ENCODE data around the gene DNAJC28.

GRCh38 chr21:33505833-33506232 lies 14.3 kb upstream of the DNAJC28 start:
- TF ChIP-seq FOXP2 (optimal IDR thresholded peaks at IDR 0.05; ENCODE audit: borderline replicate concordance, extremely low read depth, extremely low read length, insufficient read depth) (no peak), TAF1 (IDR thresholded peaks at IDR 0.05; ENCODE audit: borderline replicate concordance, insufficient read depth, low read length) (no peak), SIN3A (IDR thresholded peaks at IDR 0.05; ENCODE audit: borderline replicate concordance, insufficient read depth, low read length) (no peak), POLR2AphosphoS5 (IDR thresholded peaks at IDR 0.05; ENCODE audit: low read depth, low read length) (no peak)
- TF ChIP-seq, protein P1, sequence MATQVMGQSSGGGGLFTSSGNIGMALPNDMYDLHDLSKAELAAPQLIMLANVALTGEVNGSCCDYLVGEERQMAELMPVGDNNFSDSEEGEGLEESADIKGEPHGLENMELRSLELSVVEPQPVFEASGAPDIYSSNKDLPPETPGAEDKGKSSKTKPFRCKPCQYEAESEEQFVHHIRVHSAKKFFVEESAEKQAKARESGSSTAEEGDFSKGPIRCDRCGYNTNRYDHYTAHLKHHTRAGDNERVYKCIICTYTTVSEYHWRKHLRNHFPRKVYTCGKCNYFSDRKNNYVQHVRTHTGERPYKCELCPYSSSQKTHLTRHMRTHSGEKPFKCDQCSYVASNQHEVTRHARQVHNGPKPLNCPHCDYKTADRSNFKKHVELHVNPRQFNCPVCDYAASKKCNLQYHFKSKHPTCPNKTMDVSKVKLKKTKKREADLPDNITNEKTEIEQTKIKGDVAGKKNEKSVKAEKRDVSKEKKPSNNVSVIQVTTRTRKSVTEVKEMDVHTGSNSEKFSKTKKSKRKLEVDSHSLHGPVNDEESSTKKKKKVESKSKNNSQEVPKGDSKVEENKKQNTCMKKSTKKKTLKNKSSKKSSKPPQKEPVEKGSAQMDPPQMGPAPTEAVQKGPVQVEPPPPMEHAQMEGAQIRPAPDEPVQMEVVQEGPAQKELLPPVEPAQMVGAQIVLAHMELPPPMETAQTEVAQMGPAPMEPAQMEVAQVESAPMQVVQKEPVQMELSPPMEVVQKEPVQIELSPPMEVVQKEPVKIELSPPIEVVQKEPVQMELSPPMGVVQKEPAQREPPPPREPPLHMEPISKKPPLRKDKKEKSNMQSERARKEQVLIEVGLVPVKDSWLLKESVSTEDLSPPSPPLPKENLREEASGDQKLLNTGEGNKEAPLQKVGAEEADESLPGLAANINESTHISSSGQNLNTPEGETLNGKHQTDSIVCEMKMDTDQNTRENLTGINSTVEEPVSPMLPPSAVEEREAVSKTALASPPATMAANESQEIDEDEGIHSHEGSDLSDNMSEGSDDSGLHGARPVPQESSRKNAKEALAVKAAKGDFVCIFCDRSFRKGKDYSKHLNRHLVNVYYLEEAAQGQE (IDR thresholded peaks at IDR 0.05; ENCODE audit: insufficient read depth in 1 of 2, low read depth in 2 of 2, low read length in 2 of 2), result no peak

Measured in PFSK-1 (cell line).